Spleen (tissue), 11 donors: ENCODE data around the gene KCNJ9. TPM values are rescaled to one million over a fixed set of nuclear protein-coding genes. Genes with fewer than 3 reads are reported as not detected.

Experiments used
- DNase-seq: peaks from one replicate; pipeline ENCODE4 v3.0.0-alpha.2; 2020
- H3K27ac ChIP-seq, 8 donors: fragments of 200-600 bp; sonication (generic) in 7 of 8; 1 replicate in 4 of 8; 2 replicates in 4 of 8; pipeline versions ENCODE4 v1.5.0 to v1.8.0; 2016 to 2021; ENCODE audit warnings: inconsistent platforms in 4 of 8, mild to moderate bottlenecking in 4 of 8, moderate library complexity in 1 of 8
- H3K27me3 ChIP-seq, 7 donors: fragments of 200-600 bp; sonication (generic) in 6 of 7; replicated peaks in 1 of 7; 1 replicate in 4 of 7; 2 replicates in 3 of 7; pipeline versions ENCODE4 v1.5.0 to v1.8.0; 2016 to 2021; ENCODE audit warnings: inconsistent platforms in 3 of 7, mild to moderate bottlenecking in 1 of 7
- H3K36me3 ChIP-seq, 6 donors: fragments of 200-600 bp; sonication (generic) in 5 of 6; 1 replicate in 4 of 6; 2 replicates in 2 of 6; pipeline versions ENCODE4 v1.5.0 to v1.8.0; 2016 to 2021; ENCODE audit warnings: inconsistent platforms in 2 of 6
- H3K4me1 ChIP-seq, 6 donors: fragments of 200-600 bp; sonication (generic) in 5 of 6; 1 replicate in 3 of 6; 2 replicates in 3 of 6; pipeline versions ENCODE4 v1.5.0 to v1.8.0; 2016 to 2021; ENCODE audit warnings: inconsistent platforms in 3 of 6
- H3K4me3 ChIP-seq, 8 donors: fragments of 200-600 bp; sonication (generic) in 7 of 8; 1 replicate in 4 of 8; 2 replicates in 4 of 8; pipeline versions ENCODE4 v1.5.0 to v1.8.0; 2016 to 2021; ENCODE audit warnings: inconsistent platforms in 4 of 8, mild to moderate bottlenecking in 4 of 8, moderate library complexity in 2 of 8
- H3K9me3 ChIP-seq, 8 donors: fragments of 200-600 bp; sonication (generic) in 7 of 8; 1 replicate in 4 of 8; 2 replicates in 4 of 8; pipeline versions ENCODE4 v1.5.0 to v1.8.0; 2016 to 2021; ENCODE audit warnings: inconsistent platforms in 4 of 8
- CTCF ChIP-seq, 11 experiments: fragments of 200-600 bp in 7 of 11; fragments of 450-650 bp in 4 of 11; sonication (generic) in 4 of 11; IDR thresholded peaks in 8 of 11; conservative IDR thresholded peaks in 3 of 11; 1 replicate in 7 of 11; 2 replicates in 4 of 11; pipeline versions ENCODE4 v1.4.0 to v1.8.0; 2016 to 2021; ENCODE audit warnings: antibody characterized with exemption in 11 of 11, inconsistent platforms in 4 of 11, mild to moderate bottlenecking in 1 of 11
- POLR2A ChIP-seq, 3 donors: fragments of 450-650 bp; IDR thresholded peaks; one replicate each; pipeline ENCODE4 v1.5.1; 2017; ENCODE audit warnings: antibody characterized with exemption in 3 of 3, mild to moderate bottlenecking in 1 of 3
- POLR2AphosphoS5 ChIP-seq, 3 donors: sonication (generic); formaldehyde crosslinking; IDR thresholded peaks; one replicate each; pipeline ENCODE4 v1.5.1; 2017; ENCODE audit warnings: antibody characterized with exemption in 3 of 3
- WGBS, 5 donors: extraction: QIAGEN DNeasy Blood & Tissue Kit in 3 of 5; methylation state at CpG; one replicate each; pipeline versions ENCODE4 v1.1.5 to v1.1.7; 2013 to 2018; 5-methylcytosine and 5-hydroxymethylcytosine counted together
- intact Hi-C: fragments of 100-400 bp; cut with DNase I; formaldehyde crosslinking; loops from one replicate; pipeline ENCODE4 v1.15.0; 2023; ENCODE audit warnings: low total_unique reads
- polyA plus RNA-seq, 3 donors: library from polyadenylated mRNA; stranded (reverse); fragments of 200-250 nt; gene quantifications; one replicate each; pipeline ENCODE4 v1.2.1, GENCODE V29; 2013
- total RNA-seq, 7 donors: library from RNA; depleted of rRNA in 3 of 7; stranded (reverse); fragments of >200 nt in 3 of 7; fragmentation: NEBNext Ultra II Directional in 4 of 7; extraction: Animal tissue kit (Norgen Biotek cat#: 25700) in 4 of 7; gene quantifications; one replicate each; pipeline versions ENCODE4 v1.1.0 to v1.2.1, GENCODE V29; 2016 to 2021
- donor health status: healthy with polysubstance abuse.
- donor health status: DM: no; HTN: no; CAD: no; lungs with moderate emphysema.
- donor health status: DM: no; HTN: no; CAD: no.
- donor health status: Bipolar disorder and iron deficiency.
- donor health status: healthy.
- donor health status: DM: no; HTN: no; CAD: no.
- donor health status: DM: yes; HTN: yes; CAD: no.

KCNJ9 gene
- total and polyA plus RNA-seq, 10 donors: not detected

- 55 to 81% (median 63%) methylated on average over 4 of the region's 4 CpGs for WGBS, 5 donors
- intact Hi-C loops: no loop called here
- no peak for DNase-seq
- peaks cover 3 to 24% (median 11%) of the 10 kb centered on the region in 6 donors for H3K4me1 ChIP-seq
- no peaks in the 10 kb centered on the region for H3K9me3 ChIP-seq
- peaks cover 0 to 46% (median 9%) of the 10 kb centered on the region in 7 donors for H3K27me3 ChIP-seq
- H3K27ac ChIP-seq: peak overlapping the region in 1 of 8 donors; percentile 21
- TF ChIP-seq POLR2AphosphoS5 (IDR thresholded peaks at IDR 0.05): no peak
- no peak for TF ChIP-seq POLR2A (IDR thresholded peaks at IDR 0.05)
- TF ChIP-seq CTCF (IDR thresholded peaks at IDR 0.05 in 8 of 11, conservative IDR thresholded peaks at IDR 0.05 in 3 of 11): no peak
- no peak overlapping the region for H3K4me3 ChIP-seq
- H3K36me3 ChIP-seq: no peaks in the 10 kb centered on the region
Measured at GRCh38 chr1:160074865-160075264, 6.5 kb upstream of the KCNJ9 start.

- H3K9me3 ChIP-seq: no peaks in the 10 kb centered on the region
- 30 to 54% (median 36%) methylated on average over 2 of the region's 2 CpGs for WGBS, 5 donors
- intact Hi-C loops: no loop called here
- H3K27me3 ChIP-seq: peaks cover 0 to 46% (median 19%) of the 10 kb centered on the region in 7 donors
- DNase-seq: no peak
- peak overlapping the region in 3 of 8 donors; percentile 2 to 43 (median 21) for H3K27ac ChIP-seq
- H3K4me1 ChIP-seq: peaks cover 0 to 14% (median 4%) of the 10 kb centered on the region in 6 donors
- TF ChIP-seq POLR2AphosphoS5 (IDR thresholded peaks at IDR 0.05) (no peak), POLR2A (IDR thresholded peaks at IDR 0.05) (no peak), CTCF (IDR thresholded peaks at IDR 0.05 in 8 of 11, conservative IDR thresholded peaks at IDR 0.05 in 3 of 11) (no peak)
- H3K4me3 ChIP-seq: no peak overlapping the region
- H3K36me3 ChIP-seq: no peaks in the 10 kb centered on the region
Measured at GRCh38 chr1:160075836-160076235, 5.5 kb upstream of the KCNJ9 start.

GRCh38 chr1:160076295-160076694, 5.0 kb upstream of the KCNJ9 start:
- no peak for TF ChIP-seq POLR2A (IDR thresholded peaks at IDR 0.05)
- no peak for TF ChIP-seq CTCF (IDR thresholded peaks at IDR 0.05 in 8 of 11, conservative IDR thresholded peaks at IDR 0.05 in 3 of 11)
- TF ChIP-seq POLR2AphosphoS5 (IDR thresholded peaks at IDR 0.05): no peak
- WGBS, 5 donors: 82 to 92% (median 87%) methylated on average over 3 of the region's 3 CpGs
- peaks cover 0 to 10% (median 0%) of the 10 kb centered on the region in 6 donors for H3K4me1 ChIP-seq

GRCh38 chr1:160077486-160077885, 3.9 kb upstream of the KCNJ9 start:
- Histone ChIP-seq H3K4me1 (peaks cover 0 to 4% (median 0%) of the 10 kb centered on the region in 6 donors), H3K27me3 (peaks cover 0 to 57% (median 35%) of the 10 kb centered on the region in 7 donors), H3K27ac (peak overlapping the region in 3 of 8 donors; percentile 16 to 43 (median 37)), H3K9me3 (no peaks in the 10 kb centered on the region), H3K36me3 (no peaks in the 10 kb centered on the region), H3K4me3 (no peak overlapping the region)
- DNase-seq: peak; percentile 27
- intact Hi-C loops: no loop called here
- TF ChIP-seq POLR2AphosphoS5 (IDR thresholded peaks at IDR 0.05): peak in 1 of 3 donors; percentile 9
- no peak for TF ChIP-seq CTCF (IDR thresholded peaks at IDR 0.05 in 8 of 11, conservative IDR thresholded peaks at IDR 0.05 in 3 of 11)

More at GRCh38 chr1:160076295-160076694, 5.0 kb upstream of the KCNJ9 start:
- Histone ChIP-seq H3K27ac (peak overlapping the region in 2 of 8 donors; percentile 21 to 43), H3K27me3 (peaks cover 0 to 46% (median 23%) of the 10 kb centered on the region in 7 donors), H3K36me3 (no peaks in the 10 kb centered on the region), H3K9me3 (no peaks in the 10 kb centered on the region), H3K4me3 (no peak overlapping the region)
- intact Hi-C loops: no loop called here
- peak; percentile 15 for DNase-seq
